ENCODE data around the gene TPTE. TPM values are rescaled to one million over a fixed set of nuclear protein-coding genes. Genes with fewer than 3 reads are reported as not detected.
"Not testable (repeated sequence)": the region's sequence is repeated elsewhere in the genome, so short reads cannot be mapped to it uniquely, and the experiment has no call there.

Gene TPTE
- total and polyA plus RNA-seq, 2 donors (not counting 1 experiment from before 2014, with no cell fraction given), result not detected

GRCh38 chr21:10511116-10511515 is 10.3 kb upstream of the TPTE start:
- Histone ChIP-seq H3K9me3 (ENCODE audit: control extremely low read depth in 1 of 3, control insufficient read depth in 2 of 3, insufficient read depth in 1 of 3, low read length in 2 of 3) (peaks cover 2 to 6% (median 2%) of the 10 kb centered on the region in 3 donors), H3K4me1 (ENCODE audit: control insufficient read depth in 2 of 2, insufficient read depth in 2 of 2, low read length in 2 of 2) (no peaks in the 10 kb centered on the region), H3K36me3 (replicated peaks in 1 of 2; ENCODE audit: control extremely low read depth in 1 of 2, control insufficient read depth in 1 of 2, extremely low read depth in 1 of 2, insufficient read depth in 2 of 2, low read length in 1 of 2) (no peaks in the 10 kb centered on the region), H3K79me2 (ENCODE audit: control insufficient read depth, insufficient read depth, low read length) (no peaks in the 10 kb centered on the region), H2AFZ (ENCODE audit: insufficient read depth, low read depth, low read length, poor library complexity, severe bottlenecking) (no peak overlapping the region), H3K27me3 (replicated peaks in 1 of 4; ENCODE audit: control extremely low read depth in 1 of 4, control insufficient read depth in 3 of 4, insufficient read depth in 4 of 4, low read length in 3 of 4) (no peaks in the 10 kb centered on the region), H3K27ac (ENCODE audit: low read length in 2 of 2) (no peak overlapping the region), H4K20me1 (ENCODE audit: control insufficient read depth, insufficient read depth, low read length, poor library complexity, severe bottlenecking) (no peaks in the 10 kb centered on the region), H3K4me3 (ENCODE audit: control extremely low read depth in 1 of 5, extremely low read depth in 1 of 5, insufficient read depth in 1 of 5, low read depth in 2 of 5, low read length in 4 of 5) (no peak overlapping the region), H3K4me2 (replicated peaks; ENCODE audit: low read depth, low read length, poor library complexity, severe bottlenecking) (no peak overlapping the region), H3K9ac (ENCODE audit: low read length) (no peak overlapping the region)
- H3K27me3 Mint-ChIP-seq, result no peaks in the 10 kb centered on the region
- CTCF ChIA-PET, result no interaction called here
- DNase-seq, result no peak
- WGBS (ENCODE audit: insufficient coverage), result 78% methylated on average over 5 of the region's 6 CpGs
- no peak overlapping the region for H3K4me3 Mint-ChIP-seq
- POLR2A ChIA-PET, result no interaction called here
- no peak overlapping the region for H3K27ac Mint-ChIP-seq
- TF ChIP-seq CTCF (IDR thresholded peaks at IDR 0.05) (no peak), EZH2 (IDR thresholded peaks at IDR 0.05; ENCODE audit: borderline replicate concordance, insufficient read depth, low read depth, low read length, poor library complexity, severe bottlenecking) (no peak)
- H3K4me1 Mint-ChIP-seq, result no peaks in the 10 kb centered on the region
- intact Hi-C loops (cut with micrococcal nuclease), result no loop called here
- ATAC-seq (ENCODE audit: low read depth), result no peak
- peaks cover 16% of the 10 kb centered on the region for H3K9me3 Mint-ChIP-seq (ENCODE audit: insufficient read depth)

- H3K79me2 ChIP-seq (ENCODE audit: control insufficient read depth, insufficient read depth, low read length); H3K4me3 ChIP-seq (ENCODE audit: control extremely low read depth in 1 of 5, extremely low read depth in 1 of 5, insufficient read depth in 1 of 5, low read depth in 2 of 5, low read length in 4 of 5); H3K9ac ChIP-seq (ENCODE audit: low read length); H4K20me1 ChIP-seq (ENCODE audit: control insufficient read depth, insufficient read depth, low read length, poor library complexity, severe bottlenecking); H2AFZ ChIP-seq (ENCODE audit: insufficient read depth, low read depth, low read length, poor library complexity, severe bottlenecking); H3K36me3 ChIP-seq (replicated peaks in 1 of 2; ENCODE audit: control extremely low read depth in 1 of 2, control insufficient read depth in 1 of 2, extremely low read depth in 1 of 2, insufficient read depth in 2 of 2, low read length in 1 of 2); POLR2A ChIA-PET; H3K27me3 ChIP-seq (replicated peaks in 1 of 4; ENCODE audit: control extremely low read depth in 1 of 4, control insufficient read depth in 3 of 4, insufficient read depth in 4 of 4, low read length in 3 of 4); DNase-seq; H3K4me1 ChIP-seq (ENCODE audit: control insufficient read depth in 2 of 2, insufficient read depth in 2 of 2, low read length in 2 of 2); H3K27ac Mint-ChIP-seq; H3K4me1 Mint-ChIP-seq; CTCF ChIA-PET; H3K27ac ChIP-seq (ENCODE audit: low read length in 2 of 2); ATAC-seq (ENCODE audit: low read depth); H3K4me2 ChIP-seq (replicated peaks; ENCODE audit: low read depth, low read length, poor library complexity, severe bottlenecking); H3K4me3 Mint-ChIP-seq; H3K27me3 Mint-ChIP-seq; intact Hi-C loops (cut with micrococcal nuclease): not testable (repeated sequence)
- peaks cover 14% of the 10 kb centered on the region for H3K9me3 Mint-ChIP-seq (ENCODE audit: insufficient read depth)
- H3K9me3 ChIP-seq (ENCODE audit: control extremely low read depth in 1 of 3, control insufficient read depth in 2 of 3, insufficient read depth in 1 of 3, low read length in 2 of 3), result peaks cover 3 to 34% (median 4%) of the 10 kb centered on the region in 3 donors
- WGBS (ENCODE audit: insufficient coverage), result 96% methylated on average over 2 of the region's 3 CpGs
These were observed 4.5 kb upstream of the TPTE start for GRCh38 chr21:10516889-10517288.

- POLR2A ChIA-PET; H3K4me1 Mint-ChIP-seq; H4K20me1 ChIP-seq (ENCODE audit: control insufficient read depth, insufficient read depth, low read length, poor library complexity, severe bottlenecking); H3K27me3 ChIP-seq (replicated peaks in 1 of 4; ENCODE audit: control extremely low read depth in 1 of 4, control insufficient read depth in 3 of 4, insufficient read depth in 4 of 4, low read length in 3 of 4); DNase-seq; H3K27me3 Mint-ChIP-seq; H3K27ac Mint-ChIP-seq; H3K4me2 ChIP-seq (replicated peaks; ENCODE audit: low read depth, low read length, poor library complexity, severe bottlenecking); H2AFZ ChIP-seq (ENCODE audit: insufficient read depth, low read depth, low read length, poor library complexity, severe bottlenecking); H3K4me3 Mint-ChIP-seq; H3K79me2 ChIP-seq (ENCODE audit: control insufficient read depth, insufficient read depth, low read length); CTCF ChIA-PET; intact Hi-C loops (cut with micrococcal nuclease); H3K36me3 ChIP-seq (replicated peaks in 1 of 2; ENCODE audit: control extremely low read depth in 1 of 2, control insufficient read depth in 1 of 2, extremely low read depth in 1 of 2, insufficient read depth in 2 of 2, low read length in 1 of 2); H3K4me3 ChIP-seq (ENCODE audit: control extremely low read depth in 1 of 5, extremely low read depth in 1 of 5, insufficient read depth in 1 of 5, low read depth in 2 of 5, low read length in 4 of 5); H3K27ac ChIP-seq (ENCODE audit: low read length in 2 of 2); H3K4me1 ChIP-seq (ENCODE audit: control insufficient read depth in 2 of 2, insufficient read depth in 2 of 2, low read length in 2 of 2); H3K9ac ChIP-seq (ENCODE audit: low read length); ATAC-seq (ENCODE audit: low read depth): not testable (repeated sequence)
- peaks cover 16% of the 10 kb centered on the region for H3K9me3 Mint-ChIP-seq (ENCODE audit: insufficient read depth)
- WGBS (ENCODE audit: insufficient coverage), result 83% methylated on average over 6 of the region's 10 CpGs
- H3K9me3 ChIP-seq (ENCODE audit: control extremely low read depth in 1 of 3, control insufficient read depth in 2 of 3, insufficient read depth in 1 of 3, low read length in 2 of 3), result peaks cover 3 to 34% (median 4%) of the 10 kb centered on the region in 3 donors
These were observed 3.5 kb upstream of the TPTE start for GRCh38 chr21:10517904-10518303.
